ENCODE data around the gene RAB33B. TPM values are rescaled to one million over a fixed set of nuclear protein-coding genes. Genes with fewer than 3 reads are reported as not detected.

Gene RAB33B
- total RNA-seq, 6 experiments from 2014 or later: 3.7 to 5.6 (median 4.8) TPM

DNA sequence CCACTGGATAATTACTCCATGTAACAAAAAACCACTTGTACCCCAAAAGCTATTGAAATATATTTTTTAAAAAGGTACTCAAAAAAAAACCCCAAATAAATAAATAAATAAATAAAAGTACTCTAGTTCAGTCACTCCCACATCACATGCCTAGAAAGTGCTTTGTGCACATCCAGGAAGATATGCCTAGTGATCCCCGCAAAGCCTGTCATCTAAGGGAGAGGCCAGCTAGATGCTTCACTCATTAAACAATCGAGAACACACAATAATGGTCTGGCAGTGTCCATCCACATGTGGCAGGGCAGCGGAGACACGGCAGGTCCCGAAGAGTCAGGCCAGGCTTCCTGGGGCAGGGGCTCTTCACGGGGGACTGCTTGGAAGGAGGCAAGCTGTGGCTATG is 47.6 kb downstream of the RAB33B start:
- Mint-ChIP-seq H3K4me1 (ENCODE audit: low read depth) (peaks cover 15% of the 10 kb centered on the region), H3K9me3 (no peaks in the 10 kb centered on the region), H3K27me3 (ENCODE audit: insufficient read depth) (peaks cover 2% of the 10 kb centered on the region; the same call in 1 of the 2 replicates), H3K4me3 (no peak overlapping the region), H3K27ac (no peak overlapping the region), H3K36me3 (ENCODE audit: low read depth) (peaks cover 17% of the 10 kb centered on the region; the same call in 1 of the 2 replicates)
- TF ChIP-seq, protein P1, sequence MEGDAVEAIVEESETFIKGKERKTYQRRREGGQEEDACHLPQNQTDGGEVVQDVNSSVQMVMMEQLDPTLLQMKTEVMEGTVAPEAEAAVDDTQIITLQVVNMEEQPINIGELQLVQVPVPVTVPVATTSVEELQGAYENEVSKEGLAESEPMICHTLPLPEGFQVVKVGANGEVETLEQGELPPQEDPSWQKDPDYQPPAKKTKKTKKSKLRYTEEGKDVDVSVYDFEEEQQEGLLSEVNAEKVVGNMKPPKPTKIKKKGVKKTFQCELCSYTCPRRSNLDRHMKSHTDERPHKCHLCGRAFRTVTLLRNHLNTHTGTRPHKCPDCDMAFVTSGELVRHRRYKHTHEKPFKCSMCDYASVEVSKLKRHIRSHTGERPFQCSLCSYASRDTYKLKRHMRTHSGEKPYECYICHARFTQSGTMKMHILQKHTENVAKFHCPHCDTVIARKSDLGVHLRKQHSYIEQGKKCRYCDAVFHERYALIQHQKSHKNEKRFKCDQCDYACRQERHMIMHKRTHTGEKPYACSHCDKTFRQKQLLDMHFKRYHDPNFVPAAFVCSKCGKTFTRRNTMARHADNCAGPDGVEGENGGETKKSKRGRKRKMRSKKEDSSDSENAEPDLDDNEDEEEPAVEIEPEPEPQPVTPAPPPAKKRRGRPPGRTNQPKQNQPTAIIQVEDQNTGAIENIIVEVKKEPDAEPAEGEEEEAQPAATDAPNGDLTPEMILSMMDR (IDR thresholded peaks at IDR 0.05): no peak
- no peak for DNase-seq

DNA sequence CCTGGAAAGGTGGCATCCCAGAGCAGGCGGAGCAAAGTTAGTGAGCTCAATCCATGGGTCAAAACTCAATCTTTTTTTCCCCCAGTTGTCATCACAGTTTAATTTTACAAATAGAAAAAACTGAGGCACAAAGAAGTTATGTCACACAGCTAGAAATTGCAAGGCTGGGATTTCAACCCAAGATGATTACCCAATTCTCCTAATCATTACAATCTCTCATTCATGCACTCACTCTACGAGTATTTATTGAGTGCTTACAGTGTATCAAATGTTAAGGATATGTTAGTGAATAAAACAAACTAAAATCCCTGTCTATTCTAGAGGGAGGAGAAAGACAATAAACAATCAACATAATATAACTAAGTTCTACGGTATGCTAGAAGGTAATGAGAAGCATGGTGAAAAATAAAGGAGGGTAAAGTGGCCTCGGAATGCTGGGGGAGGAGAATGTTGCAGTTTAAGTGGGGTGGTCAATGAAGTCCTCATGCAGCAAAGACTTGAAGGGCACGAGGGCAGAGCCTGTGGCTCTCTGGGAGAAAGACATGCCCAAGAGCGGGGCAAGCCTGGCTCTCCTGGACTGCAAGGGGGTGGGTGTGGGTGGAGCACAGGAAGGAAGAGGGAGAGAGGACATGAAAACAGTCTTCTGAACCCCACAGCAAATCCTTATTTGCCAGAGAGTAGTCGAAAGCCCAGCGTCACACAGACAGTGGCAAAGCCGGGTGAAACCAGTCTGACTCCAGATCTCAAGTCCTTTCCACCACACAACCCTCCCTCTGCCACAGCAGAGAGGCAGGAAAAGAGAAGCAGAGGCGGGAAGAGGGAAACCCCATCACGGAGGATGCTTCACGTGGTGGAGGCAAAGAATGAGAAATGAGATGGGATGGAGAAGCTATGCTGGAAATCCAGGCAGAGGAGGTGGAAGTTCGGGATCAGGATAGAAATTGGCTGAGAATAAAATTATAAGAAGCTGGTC is 48.3 kb downstream of the RAB33B start:
- Mint-ChIP-seq H3K27ac (no peak overlapping the region), H3K4me1 (ENCODE audit: low read depth) (peaks cover 15% of the 10 kb centered on the region), H3K27me3 (ENCODE audit: insufficient read depth) (peaks cover 2% of the 10 kb centered on the region; the same call in 1 of the 2 replicates), H3K4me3 (no peak overlapping the region), H3K36me3 (ENCODE audit: low read depth) (peaks cover 21% of the 10 kb centered on the region; the same call in 1 of the 2 replicates), H3K9me3 (no peaks in the 10 kb centered on the region)
- TF ChIP-seq, protein P1 (IDR thresholded peaks at IDR 0.05): no peak
- no peak for DNase-seq

DNA sequence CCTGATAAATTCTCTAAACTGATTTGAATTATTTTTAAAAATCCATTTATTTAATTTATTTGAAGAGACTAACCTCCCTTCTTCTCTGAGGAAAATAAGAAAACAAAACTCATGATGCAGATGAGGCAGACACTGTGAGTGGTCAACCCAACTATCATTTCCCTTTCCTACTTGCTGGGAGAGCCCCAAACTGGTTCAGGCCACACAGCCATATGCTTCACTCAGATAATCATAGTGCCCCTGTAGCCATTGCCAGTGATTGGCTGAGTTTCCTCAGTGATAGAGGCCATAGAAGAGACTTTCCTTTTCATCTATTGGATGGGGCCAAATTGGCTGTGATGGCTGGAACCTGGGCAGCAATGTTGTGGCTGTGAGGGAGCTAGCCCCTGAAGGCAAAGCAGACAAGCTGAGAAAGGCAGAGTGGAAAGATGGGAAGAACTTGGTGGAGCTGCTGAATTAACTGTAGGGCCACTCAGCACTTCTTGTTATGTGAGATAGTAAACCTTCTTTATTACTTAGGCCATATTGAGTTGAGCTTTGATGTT is 49.8 kb downstream of the RAB33B start:
- Mint-ChIP-seq H3K9me3 (no peaks in the 10 kb centered on the region), H3K27ac (no peak overlapping the region; the same call in 1 of the 2 replicates), H3K36me3 (ENCODE audit: low read depth) (peaks cover 21% of the 10 kb centered on the region; the same call in 1 of the 2 replicates), H3K4me3 (no peak overlapping the region), H3K4me1 (ENCODE audit: low read depth) (peaks cover 8% of the 10 kb centered on the region; the same call in 1 of the 2 replicates), H3K27me3 (ENCODE audit: insufficient read depth) (peaks cover 2% of the 10 kb centered on the region; the same call in 1 of the 2 replicates)
- DNase-seq: no peak
- TF ChIP-seq, protein P1 (IDR thresholded peaks at IDR 0.05): no peak

DNA sequence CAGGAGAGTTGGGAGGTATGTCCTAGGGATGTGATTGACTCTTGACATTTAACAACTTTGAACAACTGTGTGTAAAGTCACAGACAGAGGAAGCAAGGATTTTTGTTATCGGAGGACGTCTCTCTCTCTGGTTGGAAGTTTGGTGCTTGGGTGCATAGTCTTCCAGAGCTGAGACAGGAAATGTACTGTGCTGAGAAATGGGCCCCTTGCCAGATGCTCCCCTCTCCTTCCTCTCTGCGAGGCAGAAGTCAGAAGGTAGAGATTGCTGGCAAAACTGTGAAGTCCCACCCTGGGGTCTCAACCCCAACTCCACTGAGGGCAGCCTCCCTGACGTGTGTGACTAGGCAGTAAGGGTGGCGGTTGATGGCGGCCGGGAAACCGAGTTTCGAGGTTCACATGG is 52.9 kb downstream of the RAB33B start:
- Mint-ChIP-seq H3K27ac (no peak overlapping the region), H3K9me3 (no peaks in the 10 kb centered on the region), H3K4me1 (ENCODE audit: low read depth) (peaks cover 8% of the 10 kb centered on the region; the same call in 1 of the 2 replicates), H3K27me3 (ENCODE audit: insufficient read depth) (peaks cover 2% of the 10 kb centered on the region; the same call in 1 of the 2 replicates), H3K36me3 (ENCODE audit: low read depth) (peaks cover 22% of the 10 kb centered on the region; the same call in 1 of the 2 replicates), H3K4me3 (no peak overlapping the region)
- TF ChIP-seq, protein P1 (IDR thresholded peaks at IDR 0.05): no peak
- DNase-seq: no peak

DNA sequence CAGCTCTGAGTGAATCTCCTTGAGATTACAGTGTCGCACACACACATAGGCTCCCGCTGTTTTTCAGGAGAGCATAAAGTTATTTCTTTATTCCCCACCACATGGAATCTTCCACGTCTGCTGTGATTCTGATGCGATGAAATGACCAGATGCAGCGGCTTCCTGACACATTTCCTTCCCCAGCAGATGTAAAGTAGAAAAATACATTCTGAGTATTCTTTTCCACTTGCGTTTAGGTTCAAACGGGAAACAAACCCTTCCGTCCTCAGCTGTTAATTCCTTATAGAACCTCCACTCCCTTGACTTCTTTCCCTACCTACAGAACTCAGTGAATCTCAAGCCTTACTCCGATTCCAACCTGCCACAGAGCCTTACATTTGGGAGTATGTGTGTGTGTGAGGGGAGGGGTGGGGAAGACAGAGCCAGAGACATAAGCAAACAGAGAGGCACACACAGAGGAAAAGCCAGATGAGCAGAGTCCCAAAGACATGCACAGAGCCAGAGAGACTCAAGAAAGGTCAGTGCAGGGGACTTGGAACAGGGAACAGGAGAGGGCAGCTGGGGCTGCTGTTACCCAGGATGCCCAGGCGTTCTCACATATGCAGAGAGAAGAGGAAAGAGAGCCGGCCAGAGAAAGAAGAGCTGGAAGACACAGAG is 54.8 kb downstream of the RAB33B start:
- Mint-ChIP-seq H3K4me1 (ENCODE audit: low read depth) (no peaks in the 10 kb centered on the region), H3K27ac (no peak overlapping the region), H3K9me3 (no peaks in the 10 kb centered on the region), H3K27me3 (ENCODE audit: insufficient read depth) (peaks cover 2% of the 10 kb centered on the region; the same call in 1 of the 2 replicates), H3K4me3 (no peak overlapping the region), H3K36me3 (ENCODE audit: low read depth) (peaks cover 27% of the 10 kb centered on the region; the same call in 1 of the 2 replicates)
- DNase-seq: no peak
- TF ChIP-seq, protein P1 (IDR thresholded peaks at IDR 0.05): no peak
